Subcutaneous abdominal adipose tissue (tissue), 5 donors: ENCODE measurements around the gene POU6F2.
"Not testable (repeated sequence)": the region's sequence is repeated elsewhere in the genome, so short reads cannot be mapped to it uniquely, and the experiment has no call there.

ENCODE experiments used
- H3K27ac ChIP-seq: one replicate; pipeline ENCODE4 v1.7.0; 2013; ENCODE audit warnings: low read depth, mild to moderate bottlenecking, inconsistent platforms, low read length, moderate library complexity
- H3K27me3 ChIP-seq, 5 donors: one replicate each; pipeline ENCODE4 v1.7.0; 2013; ENCODE audit warnings: low read length in 5 of 5, inconsistent platforms in 1 of 5; ENCODE audit not compliant: control insufficient read depth in 5 of 5, insufficient read depth in 4 of 5
- H3K36me3 ChIP-seq, 5 donors: one replicate each; pipeline ENCODE4 v1.7.0; 2013; ENCODE audit warnings: low read length in 5 of 5; ENCODE audit not compliant: control insufficient read depth in 5 of 5, insufficient read depth in 5 of 5
- H3K4me1 ChIP-seq, 5 donors: one replicate each; pipeline ENCODE4 v1.7.0; 2013; ENCODE audit warnings: low read length in 5 of 5, mild to moderate bottlenecking in 3 of 5, moderate library complexity in 1 of 5; ENCODE audit not compliant: control insufficient read depth in 5 of 5, insufficient read depth in 5 of 5
- H3K4me3 ChIP-seq, 5 donors: one replicate each; pipeline ENCODE4 v1.7.0; 2013; ENCODE audit warnings: low read length in 5 of 5, low read depth in 1 of 5
- H3K9ac ChIP-seq, 5 donors: one replicate each; pipeline ENCODE4 v1.7.0; 2013; ENCODE audit warnings: low read length in 5 of 5, mild to moderate bottlenecking in 4 of 5, moderate library complexity in 3 of 5
- H3K9me3 ChIP-seq, 5 donors: one replicate each; pipeline ENCODE4 v1.7.0; 2013; ENCODE audit warnings: low read length in 5 of 5; ENCODE audit not compliant: control insufficient read depth in 5 of 5
- donor health status: healthy.
- donor health status: healthy.
- donor health status: healthy.
- donor health status: healthy.
- donor health status: healthy.

The POU6F2 gene

GRCh38 chr7:39186131-39186530, 208.4 kb downstream of the POU6F2 start:
- Histone ChIP-seq H3K4me3 (no peak overlapping the region), H3K9me3 (no peaks in the 10 kb centered on the region), H3K27me3 (no peaks in the 10 kb centered on the region), H3K36me3 (no peaks in the 10 kb centered on the region), H3K9ac (no peak overlapping the region), H3K4me1 (no peaks in the 10 kb centered on the region), H3K27ac (no peak overlapping the region)

GRCh38 chr7:39186671-39187070, 209.0 kb downstream of the POU6F2 start:
- H3K27ac ChIP-seq, result no peak overlapping the region
- H3K4me1 ChIP-seq, result no peaks in the 10 kb centered on the region
- H3K9me3 ChIP-seq, result no peaks in the 10 kb centered on the region
- no peak overlapping the region for H3K4me3 ChIP-seq
- no peaks in the 10 kb centered on the region for H3K27me3 ChIP-seq
- no peak overlapping the region for H3K9ac ChIP-seq
- no peaks in the 10 kb centered on the region for H3K36me3 ChIP-seq

GRCh38 chr7:39187130-39187529, 209.4 kb downstream of the POU6F2 start:
- H3K9me3 ChIP-seq, result no peaks in the 10 kb centered on the region
- H3K4me3 ChIP-seq, result no peak overlapping the region
- H3K36me3 ChIP-seq, result no peaks in the 10 kb centered on the region
- no peaks in the 10 kb centered on the region for H3K27me3 ChIP-seq
- no peaks in the 10 kb centered on the region for H3K4me1 ChIP-seq
- no peak overlapping the region for H3K9ac ChIP-seq
- H3K27ac ChIP-seq, result no peak overlapping the region

GRCh38 chr7:39192476-39192875, 214.8 kb downstream of the POU6F2 start:
- no peak overlapping the region for H3K27ac ChIP-seq
- H3K9ac ChIP-seq, result no peak overlapping the region
- no peaks in the 10 kb centered on the region for H3K27me3 ChIP-seq
- no peak overlapping the region for H3K4me3 ChIP-seq
- H3K9me3 ChIP-seq, result no peaks in the 10 kb centered on the region
- no peaks in the 10 kb centered on the region for H3K4me1 ChIP-seq
- H3K36me3 ChIP-seq, result no peaks in the 10 kb centered on the region

GRCh38 chr7:39194388-39194787, 216.7 kb downstream of the POU6F2 start:
- not testable (repeated sequence) for H3K9me3 ChIP-seq, H3K36me3 ChIP-seq, H3K27ac ChIP-seq, H3K4me1 ChIP-seq, H3K27me3 ChIP-seq, H3K9ac ChIP-seq, H3K4me3 ChIP-seq

- no peaks in the 10 kb centered on the region for H3K9me3 ChIP-seq
- H3K4me3 ChIP-seq, result no peak overlapping the region
- no peaks in the 10 kb centered on the region for H3K27me3 ChIP-seq
- H3K27ac ChIP-seq, result no peak overlapping the region
- no peaks in the 10 kb centered on the region for H3K4me1 ChIP-seq
- no peak overlapping the region for H3K9ac ChIP-seq
- H3K36me3 ChIP-seq, result no peaks in the 10 kb centered on the region
Observed at GRCh38 chr7:39195967-39196366, 218.3 kb downstream of the POU6F2 start.

GRCh38 chr7:39197831-39198230, 220.1 kb downstream of the POU6F2 start:
- H3K4me1 ChIP-seq, result no peaks in the 10 kb centered on the region
- no peak overlapping the region for H3K27ac ChIP-seq
- no peaks in the 10 kb centered on the region for H3K9me3 ChIP-seq
- no peaks in the 10 kb centered on the region for H3K36me3 ChIP-seq
- no peaks in the 10 kb centered on the region for H3K27me3 ChIP-seq
- H3K9ac ChIP-seq, result no peak overlapping the region
- no peak overlapping the region for H3K4me3 ChIP-seq

- no peaks in the 10 kb centered on the region for H3K9me3 ChIP-seq
- no peaks in the 10 kb centered on the region for H3K36me3 ChIP-seq
- no peaks in the 10 kb centered on the region for H3K4me1 ChIP-seq
- no peak overlapping the region for H3K9ac ChIP-seq
- H3K27me3 ChIP-seq, result no peaks in the 10 kb centered on the region
- no peak overlapping the region for H3K4me3 ChIP-seq
- no peak overlapping the region for H3K27ac ChIP-seq
Observed at GRCh38 chr7:39198556-39198955, 220.8 kb downstream of the POU6F2 start.

- Histone ChIP-seq H3K4me3 (no peak overlapping the region), H3K9ac (no peak overlapping the region), H3K9me3 (no peaks in the 10 kb centered on the region), H3K4me1 (no peaks in the 10 kb centered on the region), H3K27ac (no peak overlapping the region), H3K27me3 (no peaks in the 10 kb centered on the region), H3K36me3 (no peaks in the 10 kb centered on the region)
Observed at GRCh38 chr7:39199006-39199405, 221.3 kb downstream of the POU6F2 start.

- no peak overlapping the region for H3K4me3 ChIP-seq
- no peaks in the 10 kb centered on the region for H3K9me3 ChIP-seq
- no peaks in the 10 kb centered on the region for H3K27me3 ChIP-seq
- no peak overlapping the region for H3K9ac ChIP-seq
- no peaks in the 10 kb centered on the region for H3K36me3 ChIP-seq
- no peak overlapping the region for H3K27ac ChIP-seq
- no peaks in the 10 kb centered on the region for H3K4me1 ChIP-seq
Observed at GRCh38 chr7:39199951-39200350, 222.2 kb downstream of the POU6F2 start.

- no peaks in the 10 kb centered on the region for H3K4me1 ChIP-seq
- no peaks in the 10 kb centered on the region for H3K27me3 ChIP-seq
- no peak overlapping the region for H3K27ac ChIP-seq
- H3K36me3 ChIP-seq, result no peaks in the 10 kb centered on the region
- no peak overlapping the region for H3K9ac ChIP-seq
- H3K9me3 ChIP-seq, result no peaks in the 10 kb centered on the region
- H3K4me3 ChIP-seq, result no peak overlapping the region
Observed at GRCh38 chr7:39202041-39202440, 224.3 kb downstream of the POU6F2 start.
